Measurements from ENCODE around the gene TERT. TPM values are rescaled to one million over a fixed set of nuclear protein-coding genes. Genes with fewer than 3 reads are reported as not detected.

Gene TERT
- total and polyA plus RNA-seq, 4 donors = 0.06 to 0.50 (median 0.10) TPM; not detected in 1

GRCh38 chr5:1205255-1206180 is 89.3 kb downstream of the TERT start:
- no peaks in the 10 kb centered on the region for H3K36me3 ChIP-seq (ENCODE audit: control insufficient read depth, insufficient read depth, low read length)
- no peaks in the 10 kb centered on the region for H3K9me3 ChIP-seq (ENCODE audit: control insufficient read depth, insufficient read depth, low read length)
- WGBS (ENCODE audit: insufficient coverage) = 86% methylated on average over 4 of the region's 11 CpGs
- H3K4me1 ChIP-seq (ENCODE audit: control insufficient read depth, insufficient read depth, low read length) = peaks cover 7% of the 10 kb centered on the region
- H3K27me3 ChIP-seq (ENCODE audit: control insufficient read depth, insufficient read depth, low read length) = no peaks in the 10 kb centered on the region
- H3K27ac ChIP-seq (ENCODE audit: low read depth, low read length) = no peak overlapping the region
- DNase-seq (ENCODE audit: low read depth in 4 of 6, low spot score in 6 of 6) = no peak
- H3K4me3 ChIP-seq (ENCODE audit: low read depth, low read length) = no peak overlapping the region

GRCh38 chr5:1204693-1205242 is 90.1 kb downstream of the TERT start:
- Histone ChIP-seq H3K9me3 (ENCODE audit: control insufficient read depth, insufficient read depth, low read length) (no peaks in the 10 kb centered on the region), H3K27ac (ENCODE audit: low read depth, low read length) (no peak overlapping the region), H3K4me1 (ENCODE audit: control insufficient read depth, insufficient read depth, low read length) (peaks cover 7% of the 10 kb centered on the region), H3K36me3 (ENCODE audit: control insufficient read depth, insufficient read depth, low read length) (no peaks in the 10 kb centered on the region), H3K27me3 (ENCODE audit: control insufficient read depth, insufficient read depth, low read length) (no peaks in the 10 kb centered on the region), H3K4me3 (ENCODE audit: low read depth, low read length) (no peak overlapping the region)
- DNase-seq (ENCODE audit: low read depth in 4 of 6, low spot score in 6 of 6) = peak in 4 of 6 donors; percentile 9 to 85 (median 36)
- 30% methylated on average over 15 of the region's 18 CpGs for WGBS (ENCODE audit: insufficient coverage)

- Histone ChIP-seq H3K4me1 (ENCODE audit: control insufficient read depth, insufficient read depth, low read length) (peaks cover 7% of the 10 kb centered on the region), H3K27ac (ENCODE audit: low read depth, low read length) (no peak overlapping the region), H3K4me3 (ENCODE audit: low read depth, low read length) (no peak overlapping the region), H3K27me3 (ENCODE audit: control insufficient read depth, insufficient read depth, low read length) (no peaks in the 10 kb centered on the region), H3K36me3 (ENCODE audit: control insufficient read depth, insufficient read depth, low read length) (no peaks in the 10 kb centered on the region), H3K9me3 (ENCODE audit: control insufficient read depth, insufficient read depth, low read length) (no peaks in the 10 kb centered on the region)
- DNase-seq (ENCODE audit: low read depth in 4 of 6, low spot score in 6 of 6) = no peak
- WGBS (ENCODE audit: insufficient coverage) = 81% methylated on average over 20 of the region's 25 CpGs
These were observed 90.7 kb downstream of the TERT start for GRCh38 chr5:1203968-1204692.

GRCh38 chr5:1203311-1203967 is 91.4 kb downstream of the TERT start:
- H3K27ac ChIP-seq (ENCODE audit: low read depth, low read length) = no peak overlapping the region
- DNase-seq (ENCODE audit: low read depth in 4 of 6, low spot score in 6 of 6) = no peak
- WGBS (ENCODE audit: insufficient coverage) = 90% methylated on average over 24 of the region's 24 CpGs
- H3K9me3 ChIP-seq (ENCODE audit: control insufficient read depth, insufficient read depth, low read length) = no peaks in the 10 kb centered on the region
- peaks cover 2% of the 10 kb centered on the region for H3K27me3 ChIP-seq (ENCODE audit: control insufficient read depth, insufficient read depth, low read length)
- no peaks in the 10 kb centered on the region for H3K36me3 ChIP-seq (ENCODE audit: control insufficient read depth, insufficient read depth, low read length)
- peaks cover 7% of the 10 kb centered on the region for H3K4me1 ChIP-seq (ENCODE audit: control insufficient read depth, insufficient read depth, low read length)
- H3K4me3 ChIP-seq (ENCODE audit: low read depth, low read length) = no peak overlapping the region

Small RNAs within 50 kb of the gene (small RNA-seq; reads per million reads assigned to genes)
- not detected for gene MIR4457 (ENCODE audit: low replicate concordance)

Other genes starting within 250 kb of the TERT start
- gene SLC12A7, start 183.0 kb downstream of the TERT start, total RNA-seq = 10 to 100 TPM in 1 of 2 donors, 1 to 10 TPM in 1; 8.7 to 13.3 TPM
- 10 to 100 TPM; 19.4 to 21.3 TPM for gene SLC12A7, start 183.0 kb downstream of the TERT start, polyA plus RNA-seq (ENCODE audit: insufficient read length in 2 of 2)
- under 1 TPM; 0.06 to 0.10 TPM for gene SLC6A19, start 93.5 kb downstream of the TERT start, total RNA-seq
- under 1 TPM; 0.22 to 0.39 TPM for gene SLC6A19, start 93.5 kb downstream of the TERT start, polyA plus RNA-seq (ENCODE audit: insufficient read length in 2 of 2)
- gene SLC6A18, start 69.7 kb downstream of the TERT start, total RNA-seq = not detected
- gene SLC6A18, start 69.7 kb downstream of the TERT start, polyA plus RNA-seq (ENCODE audit: insufficient read length in 2 of 2) = not detected
- gene CLPTM1L, start 50.0 kb upstream of the TERT start, total RNA-seq = 100 to 1,000 TPM; 105 to 123 TPM
- gene CLPTM1L, start 50.0 kb upstream of the TERT start, polyA plus RNA-seq (ENCODE audit: insufficient read length in 2 of 2) = 100 to 1,000 TPM in 1 of 2 donors, 10 to 100 TPM in 1; 98.3 to 104 TPM
- 10 to 100 TPM in 1 of 2 donors, 1 to 10 TPM in 1; 1.1 to 12.0 TPM for gene SLC6A3, start 150.4 kb upstream of the TERT start, total RNA-seq
- 1 to 10 TPM in 1 of 2 donors, under 1 TPM in 1; 0.95 to 1.9 TPM for gene SLC6A3, start 150.4 kb upstream of the TERT start, polyA plus RNA-seq (ENCODE audit: insufficient read length in 2 of 2)
- gene LPCAT1, start 228.9 kb upstream of the TERT start, total RNA-seq = 10 to 100 TPM; 54.3 to 83.2 TPM
- 100 to 1,000 TPM; 140 to 144 TPM for gene LPCAT1, start 228.9 kb upstream of the TERT start, polyA plus RNA-seq (ENCODE audit: insufficient read length in 2 of 2)